Tibial nerve (tissue), 4 donors: Measurements from ENCODE around the gene INPPL1. TPM values are rescaled to one million over a fixed set of nuclear protein-coding genes. Genes with fewer than 3 reads are reported as not detected.

Source experiments
- DNase-seq, 2 donors: peaks; one replicate each; pipeline ENCODE4 v3.0.0-alpha.2; 2019; ENCODE audit warnings: low spot score in 2 of 2
- H3K27ac ChIP-seq, 4 donors: fragments of 200-600 bp; sonication (generic) in 3 of 4; one replicate each; pipeline ENCODE4 v1.5.1; 2017 to 2019; ENCODE audit warnings: mild to moderate bottlenecking in 1 of 4
- H3K27me3 ChIP-seq, 2 donors: fragments of 200-600 bp; sonication (generic) in 1 of 2; one replicate each; pipeline versions ENCODE4 v1.5.1 to v1.6.0; 2017 to 2019
- H3K36me3 ChIP-seq, 3 donors: fragments of 200-600 bp; sonication (generic); one replicate each; pipeline ENCODE4 v1.5.1; 2018 to 2019
- H3K4me1 ChIP-seq, 4 donors: fragments of 200-600 bp; sonication (generic) in 3 of 4; one replicate each; pipeline ENCODE4 v1.5.1; 2017 to 2019
- H3K4me3 ChIP-seq, 4 donors: fragments of 200-600 bp; sonication (generic) in 3 of 4; one replicate each; pipeline ENCODE4 v1.5.1; 2017 to 2019; ENCODE audit warnings: mild to moderate bottlenecking in 1 of 4, moderate library complexity in 1 of 4
- H3K9me3 ChIP-seq, 4 donors: fragments of 200-600 bp; sonication (generic) in 3 of 4; one replicate each; pipeline ENCODE4 v1.5.1; 2017 to 2019
- CTCF ChIP-seq, 5 experiments: fragments of 200-600 bp in 3 of 5; fragments of 450-650 bp in 2 of 5; sonication (generic) in 3 of 5; IDR thresholded peaks; one replicate each; pipeline ENCODE4 v1.5.1; 2016 to 2019; ENCODE audit warnings: antibody characterized with exemption in 5 of 5, mild to moderate bottlenecking in 3 of 5, moderate library complexity in 2 of 5
- EP300 ChIP-seq, 2 donors: sonication (generic); formaldehyde crosslinking; IDR thresholded peaks; one replicate each; pipeline ENCODE4 v1.6.1; 2017; ENCODE audit warnings: antibody characterized with exemption in 2 of 2, mild to moderate bottlenecking in 1 of 2
- POLR2A ChIP-seq, 2 donors: fragments of 450-650 bp; IDR thresholded peaks; one replicate each; pipeline ENCODE4 v1.6.1; 2017; ENCODE audit warnings: antibody characterized with exemption in 2 of 2, mild to moderate bottlenecking in 2 of 2, moderate library complexity in 2 of 2
- WGBS, 2 donors: methylation state at CpG; one replicate each; pipeline ENCODE4 v1.1.5; 2018; 5-methylcytosine and 5-hydroxymethylcytosine counted together
- total RNA-seq, 4 donors: library from RNA; depleted of rRNA; stranded (reverse); fragments of >200 nt; gene quantifications; one replicate each; pipeline ENCODE4 v1.1.0, GENCODE V29; 2016

Gene INPPL1
- total RNA-seq, 4 donors from 2014 or later, result 73.6 to 137 (median 94.8) TPM

DNA sequence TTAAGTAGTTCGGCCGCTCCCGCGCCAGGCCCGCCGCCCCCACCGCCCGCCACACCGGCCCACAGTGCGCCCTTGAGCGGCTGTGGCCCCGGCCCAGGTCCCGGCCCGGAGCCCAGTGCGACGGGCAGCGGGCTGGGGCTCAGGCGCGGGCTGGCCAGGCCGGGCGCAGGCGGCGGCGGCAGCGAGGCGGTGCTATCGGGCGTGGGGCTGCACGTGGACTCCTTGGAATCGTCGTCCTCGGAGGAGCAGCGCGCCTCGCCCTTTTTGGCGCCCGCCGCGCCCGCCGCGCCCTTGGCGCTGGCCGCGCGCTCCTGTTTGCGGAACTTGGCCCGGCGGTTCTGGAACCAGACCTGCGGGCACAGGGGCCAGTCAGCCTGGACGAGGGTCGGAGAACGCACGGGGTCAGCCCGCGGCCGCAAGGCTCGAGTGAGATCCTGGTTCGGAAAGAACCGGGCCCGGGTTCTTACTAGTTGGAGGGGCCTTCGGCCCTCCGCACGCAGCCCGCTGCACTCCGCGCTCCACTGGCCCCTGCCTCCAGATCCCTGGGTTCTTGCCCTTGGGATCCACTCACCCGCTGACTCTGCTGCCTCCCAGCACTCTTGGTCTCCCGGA, 15.4 kb downstream of the INPPL1 start:
- H3K27ac ChIP-seq, result peak overlapping the region in 2 of 4 donors; percentile 28 to 76
- H3K27me3 ChIP-seq, result peaks cover 0 to 50% of the 10 kb centered on the region in 2 donors
- H3K4me3 ChIP-seq, result peak overlapping the region; percentile 22 to 52 (median 28)
- H3K36me3 ChIP-seq, result peaks cover 0 to 31% (median 11%) of the 10 kb centered on the region in 3 donors
- peaks cover 0 to 69% (median 27%) of the 10 kb centered on the region in 4 donors for H3K4me1 ChIP-seq
- TF ChIP-seq CTCF (IDR thresholded peaks at IDR 0.05) (peak in 2 of 5 experiments; percentile 11 to 18), POLR2A (IDR thresholded peaks at IDR 0.05) (no peak), EP300 (IDR thresholded peaks at IDR 0.05) (peak in 1 of 2 donors; percentile 9)
- no peak for DNase-seq
- 1 to 5% methylated on average over 12 to 16 of the region's 69 CpGs for WGBS, 2 donors
- H3K9me3 ChIP-seq, result no peaks in the 10 kb centered on the region

DNA sequence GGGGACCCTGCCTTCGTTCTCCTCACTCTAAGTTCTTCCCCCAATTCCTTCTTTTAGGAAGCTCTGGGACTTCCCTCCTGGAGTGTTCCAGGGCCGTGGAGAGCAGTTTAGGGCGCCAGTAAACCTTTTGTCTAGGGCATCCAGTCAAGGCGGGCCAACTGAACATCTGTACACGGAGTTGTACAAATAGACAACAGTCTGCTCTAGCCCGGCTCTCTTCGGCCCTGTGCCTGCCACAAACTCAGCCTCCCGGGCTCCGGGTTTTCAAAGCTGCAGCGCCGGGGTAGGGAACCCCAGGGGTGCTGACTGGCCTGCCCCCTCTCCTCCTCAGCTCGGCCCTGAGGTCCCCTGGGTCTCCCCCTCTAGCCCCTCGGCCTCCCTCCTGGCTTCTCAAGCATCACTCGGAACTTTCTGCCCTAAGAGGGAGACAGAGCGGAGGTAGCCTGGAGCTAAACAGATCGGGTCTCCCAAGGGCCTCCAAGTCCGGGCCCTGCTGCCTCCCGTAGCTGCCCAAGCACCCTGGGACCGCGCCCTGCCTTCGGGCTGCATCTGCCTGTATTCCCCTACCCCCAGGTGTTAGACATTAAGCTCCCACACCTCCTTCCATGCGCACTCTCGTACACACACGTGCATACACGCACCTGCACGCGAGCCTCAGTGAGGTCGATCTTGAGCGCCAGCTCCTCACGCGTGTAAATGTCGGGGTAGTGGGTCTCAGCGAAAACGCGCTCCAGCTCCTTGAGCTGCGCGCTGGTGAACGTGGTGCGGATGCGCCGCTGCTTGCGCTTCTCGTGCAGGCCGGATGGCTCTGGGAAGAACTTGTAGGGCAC, 16.1 kb downstream of the INPPL1 start:
- Histone ChIP-seq H3K4me3 (peak overlapping the region; percentile 22 to 52 (median 26)), H3K4me1 (peaks cover 0 to 62% (median 27%) of the 10 kb centered on the region in 4 donors), H3K9me3 (no peaks in the 10 kb centered on the region), H3K27ac (peak overlapping the region in 1 of 4 donors; percentile 76), H3K36me3 (peaks cover 0 to 24% (median 4%) of the 10 kb centered on the region in 3 donors), H3K27me3 (peaks cover 0 to 57% of the 10 kb centered on the region in 2 donors)
- TF ChIP-seq EP300 (IDR thresholded peaks at IDR 0.05) (no peak), CTCF (IDR thresholded peaks at IDR 0.05) (no peak), POLR2A (IDR thresholded peaks at IDR 0.05) (no peak)
- 16 to 27% methylated on average over 33 to 44 of the region's 44 CpGs for WGBS, 2 donors
- DNase-seq, result no peak

GRCh38 chr11:72241291-72241781, 16.8 kb downstream of the INPPL1 start:
- TF ChIP-seq EP300 (IDR thresholded peaks at IDR 0.05) (no peak), POLR2A (IDR thresholded peaks at IDR 0.05) (no peak), CTCF (IDR thresholded peaks at IDR 0.05) (no peak)
- WGBS, 2 donors, result 32 to 48% methylated on average over 17 to 20 of the region's 20 CpGs
- Histone ChIP-seq H3K27ac (no peak overlapping the region), H3K9me3 (no peaks in the 10 kb centered on the region), H3K4me1 (peaks cover 0 to 56% (median 27%) of the 10 kb centered on the region in 4 donors), H3K27me3 (peaks cover 0 to 64% of the 10 kb centered on the region in 2 donors), H3K36me3 (peaks cover 0 to 17% (median 0%) of the 10 kb centered on the region in 3 donors), H3K4me3 (no peak overlapping the region)
- no peak for DNase-seq

GRCh38 chr11:72242141-72242540, 17.6 kb downstream of the INPPL1 start:
- H3K27me3 ChIP-seq, result peaks cover 0 to 72% of the 10 kb centered on the region in 2 donors
- WGBS, 2 donors, result 98% methylated on average over 2 of the region's 2 CpGs
- TF ChIP-seq EP300 (IDR thresholded peaks at IDR 0.05), result no peak
- no peak for TF ChIP-seq POLR2A (IDR thresholded peaks at IDR 0.05)
- TF ChIP-seq CTCF (IDR thresholded peaks at IDR 0.05), result no peak

More at GRCh38 chr11:72242141-72242540, 17.6 kb downstream of the INPPL1 start:
- DNase-seq, result no peak
- H3K27ac ChIP-seq, result no peak overlapping the region
- no peaks in the 10 kb centered on the region for H3K9me3 ChIP-seq
- H3K4me3 ChIP-seq, result no peak overlapping the region
- peaks cover 0 to 9% (median 0%) of the 10 kb centered on the region in 3 donors for H3K36me3 ChIP-seq
- peaks cover 0 to 56% (median 27%) of the 10 kb centered on the region in 4 donors for H3K4me1 ChIP-seq
